Cardiac fibroblast (primary cell): ENCODE measurements around the gene SHD.

ENCODE experiments used
- DNase-seq, 2 donors: peaks; one replicate each; pipeline versions ENCODE4 v3.0.0 to v3.0.0-alpha.2; 2010; ENCODE audit warnings: low read depth in 2 of 2
- H3K4me3 ChIP-seq, 2 donors: replicated peaks in 1 of 2; 1 replicate in 1 of 2; 2 replicates in 1 of 2; pipeline ENCODE4 v1.5.1; 2011; ENCODE audit warnings: low read depth in 2 of 2, low read length in 2 of 2, mild to moderate bottlenecking in 2 of 2, moderate library complexity in 1 of 2
- CTCF ChIP-seq: IDR thresholded peaks from one replicate; pipeline ENCODE4 v1.5.1; 2011; ENCODE audit warnings: low read depth, mild to moderate bottlenecking, low read length, inconsistent platforms

The SHD gene

DNA sequence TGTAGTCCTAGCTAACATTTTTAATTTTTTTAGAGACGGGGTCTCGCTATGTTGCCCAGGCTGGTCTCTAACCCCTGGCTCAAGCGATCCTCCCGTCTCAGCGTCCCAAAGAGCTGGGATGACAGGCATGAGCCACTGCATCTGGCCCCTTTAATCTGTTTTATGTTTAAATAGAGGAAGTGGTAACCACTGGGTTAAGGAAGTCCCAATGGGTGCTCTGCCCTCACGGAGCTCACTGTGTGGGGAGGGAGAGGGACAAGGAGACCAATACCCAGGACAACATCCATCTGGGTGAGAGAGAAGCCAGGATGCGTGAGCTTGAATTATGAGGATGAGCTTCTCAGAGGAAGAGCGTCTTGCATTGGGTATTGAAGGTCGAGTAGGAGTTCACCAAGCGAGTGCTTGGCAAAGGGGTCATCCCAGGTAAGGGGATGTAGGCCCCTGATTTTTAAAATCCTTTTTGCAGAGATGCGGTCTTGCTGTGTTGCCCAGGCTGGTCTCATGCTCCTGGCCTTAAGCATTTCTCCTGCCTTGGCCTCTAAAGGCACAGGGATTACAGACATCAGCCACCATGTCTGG lies 18.4 kb upstream of the SHD start:
- no peak for DNase-seq
- TF ChIP-seq CTCF, result no peak
- no peak overlapping the region for H3K4me3 ChIP-seq

- DNase-seq, result no peak
Measured at GRCh38 chr19:4264812-4265211, 14.3 kb upstream of the SHD start.

GRCh38 chr19:4266253-4267000 lies 12.6 kb upstream of the SHD start:
- H3K4me3 ChIP-seq, result no peak overlapping the region
- no peak for DNase-seq
- no peak for TF ChIP-seq CTCF

More at GRCh38 chr19:4264812-4265211, 14.3 kb upstream of the SHD start:
- no peak overlapping the region for H3K4me3 ChIP-seq
- TF ChIP-seq CTCF, result no peak

GRCh38 chr19:4267101-4267900 lies 11.8 kb upstream of the SHD start:
- no peak overlapping the region for H3K4me3 ChIP-seq
- TF ChIP-seq CTCF, result peak; percentile 80
- peak; percentile 52 to 70 for DNase-seq

DNA sequence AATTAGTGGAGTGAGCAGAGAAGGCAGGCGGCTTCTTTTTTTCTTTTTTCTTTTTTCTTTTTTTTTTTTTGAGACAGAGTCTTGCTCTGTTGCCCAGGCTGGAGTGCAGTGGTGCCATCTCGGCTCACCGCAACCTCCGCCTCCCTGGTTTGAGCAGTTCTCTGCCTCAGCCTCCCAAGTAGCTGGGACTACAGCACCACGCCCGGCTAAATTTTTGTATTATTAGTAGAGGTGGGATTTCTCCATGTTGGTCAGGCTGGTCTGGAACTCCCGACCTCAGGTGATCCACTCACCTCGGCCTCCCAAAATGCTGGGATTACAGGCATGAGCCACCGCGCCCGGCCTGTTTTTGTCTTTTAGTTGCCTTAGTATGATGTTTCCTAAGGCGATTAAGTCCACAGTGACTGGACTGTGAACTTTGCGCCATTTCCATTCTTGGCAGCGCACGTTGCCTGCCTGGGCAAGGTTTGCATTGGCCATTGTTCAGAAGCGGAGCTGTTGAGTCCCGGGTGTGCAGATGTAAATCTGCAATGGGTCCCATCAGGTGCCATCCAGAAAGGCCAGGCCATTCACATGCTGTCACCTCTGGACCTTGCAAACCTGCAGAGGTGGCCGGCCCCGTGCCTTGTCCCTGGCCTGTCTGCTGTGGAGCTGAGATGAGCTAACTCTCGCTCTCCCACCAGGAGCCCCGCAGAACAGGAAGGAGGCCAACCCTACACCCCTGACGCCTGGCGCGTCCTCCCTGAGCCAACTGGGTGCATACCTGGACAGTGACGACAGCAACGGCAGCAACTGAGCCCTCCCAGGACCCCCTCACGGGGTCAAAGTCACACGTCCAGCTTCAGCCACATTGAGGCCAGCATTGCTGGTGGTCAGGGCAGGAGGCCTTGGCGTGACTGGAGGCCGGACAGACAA lies 10.9 kb upstream of the SHD start:
- no peak overlapping the region for H3K4me3 ChIP-seq
- no peak for TF ChIP-seq CTCF
- DNase-seq, result no peak

GRCh38 chr19:4268816-4269430 lies 10.1 kb upstream of the SHD start:
- no peak for TF ChIP-seq CTCF
- no peak overlapping the region for H3K4me3 ChIP-seq
- DNase-seq, result no peak
